ENCODE results near the gene LSG1. TPM values are rescaled to one million over a fixed set of nuclear protein-coding genes. Genes with fewer than 3 reads are reported as not detected.

Gene LSG1
- total RNA-seq, 1 experiment from 2014 or later: 39.7 TPM

DNA sequence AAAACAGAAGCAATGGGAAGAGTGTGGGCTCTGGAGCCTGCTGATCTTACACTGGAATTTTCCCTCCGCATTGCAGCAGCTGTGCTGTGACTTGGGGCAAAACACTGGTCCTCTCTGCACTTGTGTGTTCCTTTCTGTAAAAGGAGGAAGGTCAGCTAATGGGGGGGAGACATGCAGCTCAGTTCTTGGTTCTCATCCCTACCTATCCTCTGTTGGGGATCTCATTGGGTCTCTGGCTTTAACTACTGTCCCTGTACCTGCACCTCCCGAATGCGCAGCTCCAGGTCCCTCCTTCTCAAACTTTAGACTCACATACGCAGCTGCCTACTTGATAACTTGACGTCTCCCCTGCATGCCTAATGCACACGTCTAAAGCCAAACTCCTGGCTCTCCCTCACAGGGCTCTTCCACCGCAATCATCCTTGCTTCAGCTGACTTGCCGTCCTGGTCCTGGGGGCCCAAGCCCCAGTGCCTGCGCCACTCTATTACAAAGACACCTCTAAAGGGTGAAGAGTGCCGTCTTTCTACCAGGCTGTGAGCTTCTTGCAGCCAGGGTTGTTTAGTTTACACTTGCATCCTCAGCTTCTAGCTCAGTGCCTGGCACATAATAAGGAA lies 32.9 kb downstream of the LSG1 start:
- Histone ChIP-seq H3K9me2 (ENCODE audit: insufficient read depth) (no peaks in the 10 kb centered on the region), H3K9ac (ENCODE audit: low read length) (no peak overlapping the region), H3K27me3 (ENCODE audit: insufficient read depth, low read length) (no peaks in the 10 kb centered on the region), H3K4me3 (replicated peaks in 1 of 2; ENCODE audit: low read depth in 1 of 2, low read length in 2 of 2) (no peak overlapping the region), H3K27ac (ENCODE audit: low read depth, low read length) (no peak overlapping the region), H4K20me1 (ENCODE audit: insufficient read depth) (no peaks in the 10 kb centered on the region), H2AFZ (ENCODE audit: low read depth, low read length, poor library complexity, severe bottlenecking) (no peak overlapping the region), H3K9me3 (ENCODE audit: control insufficient read depth in 1 of 2, insufficient read depth in 1 of 2, low read depth in 1 of 2, low read length in 2 of 2) (no peaks in the 10 kb centered on the region), H3K4me1 (ENCODE audit: control insufficient read depth in 1 of 2, insufficient read depth in 2 of 2, low read length in 2 of 2) (peaks cover 0 to 4% of the 10 kb centered on the region in 2 experiments; a peak in 1 of 4 replicates), H3K36me3 (ENCODE audit: control insufficient read depth in 1 of 2, insufficient read depth in 2 of 2, low read length in 2 of 2) (peaks cover 12 to 34% of the 10 kb centered on the region in 2 experiments; a peak in 3 of 4 replicates), H3K79me2 (ENCODE audit: insufficient read depth, low read length) (no peaks in the 10 kb centered on the region; the same call in 1 of the 2 replicates), H3K4me2 (ENCODE audit: low read length) (no peak overlapping the region)
- ChIA-PET POLR2A (no interaction called here), CTCF (no interaction called here), RAD21 (ENCODE audit: low non-redundant PET in 1 of 2, low total read pairs in 2 of 2, uncharacterized antibody in 2 of 2, unreplicated experiment in 2 of 2) (no interaction called here)
- TF ChIP-seq, protein P1, sequence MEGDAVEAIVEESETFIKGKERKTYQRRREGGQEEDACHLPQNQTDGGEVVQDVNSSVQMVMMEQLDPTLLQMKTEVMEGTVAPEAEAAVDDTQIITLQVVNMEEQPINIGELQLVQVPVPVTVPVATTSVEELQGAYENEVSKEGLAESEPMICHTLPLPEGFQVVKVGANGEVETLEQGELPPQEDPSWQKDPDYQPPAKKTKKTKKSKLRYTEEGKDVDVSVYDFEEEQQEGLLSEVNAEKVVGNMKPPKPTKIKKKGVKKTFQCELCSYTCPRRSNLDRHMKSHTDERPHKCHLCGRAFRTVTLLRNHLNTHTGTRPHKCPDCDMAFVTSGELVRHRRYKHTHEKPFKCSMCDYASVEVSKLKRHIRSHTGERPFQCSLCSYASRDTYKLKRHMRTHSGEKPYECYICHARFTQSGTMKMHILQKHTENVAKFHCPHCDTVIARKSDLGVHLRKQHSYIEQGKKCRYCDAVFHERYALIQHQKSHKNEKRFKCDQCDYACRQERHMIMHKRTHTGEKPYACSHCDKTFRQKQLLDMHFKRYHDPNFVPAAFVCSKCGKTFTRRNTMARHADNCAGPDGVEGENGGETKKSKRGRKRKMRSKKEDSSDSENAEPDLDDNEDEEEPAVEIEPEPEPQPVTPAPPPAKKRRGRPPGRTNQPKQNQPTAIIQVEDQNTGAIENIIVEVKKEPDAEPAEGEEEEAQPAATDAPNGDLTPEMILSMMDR (IDR thresholded peaks at IDR 0.05 in 2 of 3, conservative IDR thresholded peaks at IDR 0.05 in 1 of 3; ENCODE audit: borderline replicate concordance in 1 of 3, insufficient read depth in 1 of 3, low read depth in 2 of 3, low read length in 2 of 3): no peak
- TF ChIP-seq, protein P2, sequence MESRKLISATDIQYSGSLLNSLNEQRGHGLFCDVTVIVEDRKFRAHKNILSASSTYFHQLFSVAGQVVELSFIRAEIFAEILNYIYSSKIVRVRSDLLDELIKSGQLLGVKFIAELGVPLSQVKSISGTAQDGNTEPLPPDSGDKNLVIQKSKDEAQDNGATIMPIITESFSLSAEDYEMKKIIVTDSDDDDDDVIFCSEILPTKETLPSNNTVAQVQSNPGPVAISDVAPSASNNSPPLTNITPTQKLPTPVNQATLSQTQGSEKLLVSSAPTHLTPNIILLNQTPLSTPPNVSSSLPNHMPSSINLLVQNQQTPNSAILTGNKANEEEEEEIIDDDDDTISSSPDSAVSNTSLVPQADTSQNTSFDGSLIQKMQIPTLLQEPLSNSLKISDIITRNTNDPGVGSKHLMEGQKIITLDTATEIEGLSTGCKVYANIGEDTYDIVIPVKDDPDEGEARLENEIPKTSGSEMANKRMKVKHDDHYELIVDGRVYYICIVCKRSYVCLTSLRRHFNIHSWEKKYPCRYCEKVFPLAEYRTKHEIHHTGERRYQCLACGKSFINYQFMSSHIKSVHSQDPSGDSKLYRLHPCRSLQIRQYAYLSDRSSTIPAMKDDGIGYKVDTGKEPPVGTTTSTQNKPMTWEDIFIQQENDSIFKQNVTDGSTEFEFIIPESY (IDR thresholded peaks at IDR 0.05; ENCODE audit: extremely low read depth, insufficient replicate concordance, low read length): no peak
- TF ChIP-seq, protein P3, sequence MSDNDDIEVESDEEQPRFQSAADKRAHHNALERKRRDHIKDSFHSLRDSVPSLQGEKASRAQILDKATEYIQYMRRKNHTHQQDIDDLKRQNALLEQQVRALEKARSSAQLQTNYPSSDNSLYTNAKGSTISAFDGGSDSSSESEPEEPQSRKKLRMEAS (IDR thresholded peaks at IDR 0.05): no peak
- TF ChIP-seq FOSL1 (IDR thresholded peaks at IDR 0.05; ENCODE audit: low read depth) (no peak), ZFX (IDR thresholded peaks at IDR 0.05) (no peak), RAD21 (IDR thresholded peaks at IDR 0.05; ENCODE audit: low read depth) (no peak), JUND (IDR thresholded peaks at IDR 0.05) (no peak), EGR1 (IDR thresholded peaks at IDR 0.05; ENCODE audit: low read depth) (no peak), CBX3 (IDR thresholded peaks at IDR 0.05; ENCODE audit: low read depth) (no peak), SP1 (IDR thresholded peaks at IDR 0.05; ENCODE audit: low read depth) (no peak), EZH2 (IDR thresholded peaks at IDR 0.05) (no peak), YY1 (IDR thresholded peaks at IDR 0.05; ENCODE audit: extremely low read depth, insufficient replicate concordance, low read depth, low read length) (no peak), ZNF274 (IDR thresholded peaks at IDR 0.05; ENCODE audit: low read depth, low read length) (no peak), CEBPB (IDR thresholded peaks at IDR 0.05; ENCODE audit: low read depth) (no peak), SRF (IDR thresholded peaks at IDR 0.05; ENCODE audit: low read depth) (no peak), EZH2phosphoT487 (IDR thresholded peaks at IDR 0.05; ENCODE audit: borderline replicate concordance) (no peak), ELF1 (IDR thresholded peaks at IDR 0.05; ENCODE audit: borderline replicate concordance, low read depth) (no peak), TCF7L2 (IDR thresholded peaks at IDR 0.05; ENCODE audit: borderline replicate concordance, extremely low read depth, insufficient read depth, insufficient read length) (no peak)
- TF ChIP-seq, protein P4, sequence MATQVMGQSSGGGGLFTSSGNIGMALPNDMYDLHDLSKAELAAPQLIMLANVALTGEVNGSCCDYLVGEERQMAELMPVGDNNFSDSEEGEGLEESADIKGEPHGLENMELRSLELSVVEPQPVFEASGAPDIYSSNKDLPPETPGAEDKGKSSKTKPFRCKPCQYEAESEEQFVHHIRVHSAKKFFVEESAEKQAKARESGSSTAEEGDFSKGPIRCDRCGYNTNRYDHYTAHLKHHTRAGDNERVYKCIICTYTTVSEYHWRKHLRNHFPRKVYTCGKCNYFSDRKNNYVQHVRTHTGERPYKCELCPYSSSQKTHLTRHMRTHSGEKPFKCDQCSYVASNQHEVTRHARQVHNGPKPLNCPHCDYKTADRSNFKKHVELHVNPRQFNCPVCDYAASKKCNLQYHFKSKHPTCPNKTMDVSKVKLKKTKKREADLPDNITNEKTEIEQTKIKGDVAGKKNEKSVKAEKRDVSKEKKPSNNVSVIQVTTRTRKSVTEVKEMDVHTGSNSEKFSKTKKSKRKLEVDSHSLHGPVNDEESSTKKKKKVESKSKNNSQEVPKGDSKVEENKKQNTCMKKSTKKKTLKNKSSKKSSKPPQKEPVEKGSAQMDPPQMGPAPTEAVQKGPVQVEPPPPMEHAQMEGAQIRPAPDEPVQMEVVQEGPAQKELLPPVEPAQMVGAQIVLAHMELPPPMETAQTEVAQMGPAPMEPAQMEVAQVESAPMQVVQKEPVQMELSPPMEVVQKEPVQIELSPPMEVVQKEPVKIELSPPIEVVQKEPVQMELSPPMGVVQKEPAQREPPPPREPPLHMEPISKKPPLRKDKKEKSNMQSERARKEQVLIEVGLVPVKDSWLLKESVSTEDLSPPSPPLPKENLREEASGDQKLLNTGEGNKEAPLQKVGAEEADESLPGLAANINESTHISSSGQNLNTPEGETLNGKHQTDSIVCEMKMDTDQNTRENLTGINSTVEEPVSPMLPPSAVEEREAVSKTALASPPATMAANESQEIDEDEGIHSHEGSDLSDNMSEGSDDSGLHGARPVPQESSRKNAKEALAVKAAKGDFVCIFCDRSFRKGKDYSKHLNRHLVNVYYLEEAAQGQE (IDR thresholded peaks at IDR 0.05; ENCODE audit: low read depth): no peak
- TF ChIP-seq, protein P5, sequence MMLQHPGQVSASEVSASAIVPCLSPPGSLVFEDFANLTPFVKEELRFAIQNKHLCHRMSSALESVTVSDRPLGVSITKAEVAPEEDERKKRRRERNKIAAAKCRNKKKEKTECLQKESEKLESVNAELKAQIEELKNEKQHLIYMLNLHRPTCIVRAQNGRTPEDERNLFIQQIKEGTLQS (IDR thresholded peaks at IDR 0.05): no peak
- no peak for DNase-seq (ENCODE audit: low read depth, low spot score)
- ATAC-seq: no peak
- BruUV-seq (replicated peaks): no TSS peak
- intact Hi-C loops (cut with micrococcal nuclease): no loop called here

Measured in HCT116 (cell line).